ENCODE measurements around the gene RBM48.
"Not testable (repeated sequence)": the region's sequence is repeated elsewhere in the genome, so short reads cannot be mapped to it uniquely, and the experiment has no call there.

The RBM48 gene

DNA sequence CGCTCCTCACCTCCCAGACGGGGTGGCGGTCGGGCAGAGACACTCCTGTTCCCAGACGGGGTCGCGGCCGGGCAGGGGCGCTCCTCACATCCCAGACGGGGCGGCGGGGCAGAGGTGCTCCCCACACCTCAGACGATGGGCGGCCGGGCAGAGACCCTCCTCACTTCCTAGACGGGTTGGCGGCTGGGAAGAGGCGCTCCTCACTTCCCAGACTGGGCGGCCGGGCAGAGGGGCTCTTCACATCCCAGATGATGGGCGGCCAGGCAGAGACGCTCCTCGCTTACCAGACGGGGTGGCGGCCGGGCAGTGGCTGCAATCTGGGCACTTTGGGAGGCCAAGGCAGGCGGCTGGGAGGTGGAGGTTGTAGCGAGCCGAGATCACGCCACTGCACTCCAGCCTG, 16.5 kb downstream of the RBM48 start:
- DNase-seq (ENCODE audit: low read depth, low spot score): not testable (repeated sequence)

DNA sequence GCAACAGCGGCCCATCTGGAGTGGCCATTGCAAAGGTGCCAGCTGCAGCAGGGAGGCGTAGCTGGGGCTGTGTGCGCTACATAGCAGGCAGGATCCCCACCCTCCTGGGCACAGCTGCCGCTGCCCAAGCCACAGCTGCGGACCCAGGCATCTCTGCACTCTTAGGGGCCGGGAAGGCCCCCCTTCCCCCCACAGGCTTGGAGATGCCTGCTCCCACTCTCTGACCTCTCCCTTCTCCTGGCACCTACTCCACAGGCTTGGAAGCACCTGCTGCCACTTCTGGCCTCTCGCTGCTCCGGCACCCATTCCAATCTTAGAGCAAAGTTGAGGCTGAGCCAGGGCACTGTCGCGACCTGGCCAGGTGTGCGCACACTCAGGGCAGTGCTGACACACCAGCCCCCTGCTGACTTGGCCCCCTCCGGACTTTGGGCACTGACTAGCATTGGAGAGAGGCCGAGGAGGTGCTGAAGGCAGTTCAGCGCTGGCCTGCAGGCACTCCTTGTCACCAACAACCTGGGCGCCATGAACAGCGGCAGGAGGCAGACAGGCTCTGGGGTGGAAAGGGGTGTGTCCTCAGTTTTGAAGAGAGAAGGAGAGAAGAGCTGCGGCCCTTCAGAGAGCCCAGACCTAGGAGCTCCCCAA, 18.4 kb downstream of the RBM48 start:
- DNase-seq (ENCODE audit: low read depth, low spot score): no peak

DNA sequence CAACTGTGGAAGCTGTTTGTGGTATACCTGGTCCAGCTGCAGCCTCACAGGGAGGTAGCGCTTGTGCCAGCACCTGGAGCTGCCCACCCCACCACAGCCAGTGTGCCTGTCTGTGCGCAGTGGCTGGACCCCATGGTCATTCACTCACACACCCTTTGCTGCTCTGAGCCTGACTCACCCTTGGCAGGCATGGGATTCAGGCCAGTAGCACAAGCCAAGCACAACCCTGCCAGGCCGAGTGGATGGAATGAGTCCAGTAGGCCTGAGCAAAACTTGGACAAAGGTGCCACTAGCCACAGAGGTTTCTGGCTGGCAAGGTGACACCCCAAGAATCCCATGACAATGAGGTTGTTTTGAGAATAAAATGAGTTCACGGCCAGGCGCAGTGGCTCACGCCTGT, 19.0 kb downstream of the RBM48 start:
- no peak for DNase-seq (ENCODE audit: low read depth, low spot score)

DNA sequence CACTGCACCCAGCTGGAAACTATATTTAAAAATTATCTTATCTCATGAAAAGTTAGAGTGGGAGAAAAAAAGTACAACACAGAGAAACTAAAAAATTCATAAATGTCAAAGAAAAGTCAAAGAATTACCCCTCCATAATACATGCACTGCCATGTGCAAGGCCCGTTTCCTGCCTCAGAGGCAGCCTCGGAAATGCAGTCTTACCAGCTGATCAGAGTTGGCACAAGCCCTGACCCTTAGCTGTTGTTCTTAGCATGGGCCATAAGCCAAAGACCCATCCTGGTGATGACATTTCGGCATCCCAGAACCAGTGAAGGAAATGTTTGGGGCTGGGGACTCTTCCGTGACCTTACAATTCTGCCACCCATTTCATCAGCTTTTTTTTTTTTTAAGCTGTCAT, 21.6 kb downstream of the RBM48 start:
- DNase-seq (ENCODE audit: low read depth, low spot score): no peak

DNA sequence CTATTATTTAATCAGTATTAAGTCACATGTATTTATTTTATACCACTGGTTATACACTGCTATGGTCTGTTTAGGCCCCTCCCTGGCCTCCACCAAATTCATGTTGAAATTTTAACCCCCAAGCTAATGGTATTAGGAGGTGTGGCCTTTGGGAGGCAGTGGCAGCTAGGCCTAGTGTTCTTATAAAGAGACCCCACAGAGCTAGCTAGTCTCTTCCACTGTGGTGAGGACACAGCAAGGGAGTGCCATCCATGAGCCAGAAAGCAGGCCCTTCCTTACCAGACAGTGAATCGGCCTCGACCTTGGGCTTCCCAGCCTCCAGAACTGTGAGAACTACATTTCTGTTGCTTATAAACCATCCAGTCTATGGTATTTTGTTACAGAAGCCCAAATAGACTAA, 28.7 kb downstream of the RBM48 start:
- DNase-seq (ENCODE audit: low read depth, low spot score): no peak

DNA sequence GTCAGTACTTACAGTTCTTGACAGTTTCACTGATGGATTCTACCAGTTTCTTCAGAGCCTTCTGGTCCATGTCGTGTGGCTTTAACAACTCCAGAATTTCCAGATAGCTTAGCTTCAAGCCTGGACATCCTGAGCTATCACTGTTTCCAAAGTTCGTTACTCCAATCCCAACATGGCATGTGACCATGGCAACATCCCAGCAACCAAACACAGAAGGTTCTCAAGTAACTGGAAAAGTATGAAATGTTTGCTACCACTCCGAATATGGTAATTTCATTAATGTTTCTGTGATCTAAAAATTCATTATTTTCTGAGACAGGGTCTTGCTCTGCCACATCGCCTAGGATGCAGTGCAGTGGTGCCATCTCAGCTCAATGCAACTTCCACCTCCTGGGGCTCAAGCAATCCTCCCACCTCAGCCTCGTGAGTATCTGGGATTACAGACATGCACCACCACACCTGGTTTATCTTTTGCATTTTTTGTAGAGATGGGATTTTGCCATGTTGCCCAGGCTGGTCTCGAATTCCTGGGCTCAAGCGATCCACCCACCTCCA, 29.3 kb downstream of the RBM48 start:
- no peak for DNase-seq (ENCODE audit: low read depth, low spot score)

DNA sequence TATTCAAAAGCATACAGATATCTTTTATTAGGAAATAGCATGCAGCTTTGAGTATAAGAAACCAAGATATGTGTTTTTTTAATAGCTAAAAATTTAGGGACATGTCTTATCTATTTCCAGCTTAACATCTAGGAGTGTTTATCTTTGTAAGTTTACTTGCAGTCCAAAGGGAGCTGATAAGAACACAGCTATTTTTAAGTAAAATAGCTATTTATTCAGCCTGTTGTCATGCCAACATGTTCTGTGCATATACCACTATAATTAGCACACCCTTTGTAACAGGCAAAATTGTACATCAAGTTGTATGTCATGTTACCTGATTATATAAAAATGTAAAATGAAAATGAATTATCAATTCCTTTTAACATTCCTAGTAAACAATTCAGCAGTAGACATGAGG, 32.0 kb downstream of the RBM48 start:
- DNase-seq (ENCODE audit: low read depth, low spot score): no peak

DNA sequence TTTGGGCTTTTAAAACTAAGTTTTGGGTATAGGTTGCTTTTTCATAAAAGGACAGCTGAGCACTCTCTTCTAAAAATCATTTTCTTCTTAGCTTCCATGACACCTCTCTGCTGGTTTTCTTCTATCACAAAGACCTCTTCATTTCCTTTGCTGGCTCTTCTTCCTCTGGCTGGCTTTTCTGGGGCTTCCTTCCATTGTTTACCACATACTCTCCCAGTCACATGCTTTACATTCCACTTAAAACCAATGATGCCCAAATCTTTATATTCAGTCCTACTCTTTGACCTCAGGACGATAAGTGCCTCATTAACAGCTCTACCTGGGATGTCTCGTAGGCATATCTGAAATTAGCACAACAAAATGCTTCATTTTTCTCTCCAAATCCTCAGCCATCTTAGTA, 34.8 kb downstream of the RBM48 start:
- DNase-seq (ENCODE audit: low read depth, low spot score): no peak

DNA sequence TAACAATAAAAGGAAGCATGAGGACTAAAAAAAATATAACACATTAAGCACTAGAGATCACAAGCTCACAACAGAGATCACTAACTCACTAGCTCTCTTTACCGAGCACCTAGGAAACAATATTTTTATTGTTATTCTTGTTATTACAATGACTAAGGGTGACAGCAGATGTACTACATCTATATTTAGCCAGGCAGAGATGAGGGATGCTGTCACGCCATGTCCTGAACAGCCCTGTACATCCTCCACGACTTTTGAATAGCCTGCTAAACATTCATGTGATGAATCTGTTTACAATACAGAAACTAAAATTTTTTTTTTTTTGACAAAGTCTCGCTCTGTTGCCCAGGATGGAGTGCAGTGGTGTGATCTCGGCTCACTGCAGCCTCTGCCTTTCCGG, 38.9 kb downstream of the RBM48 start:
- no peak for DNase-seq (ENCODE audit: low read depth, low spot score)

DNA sequence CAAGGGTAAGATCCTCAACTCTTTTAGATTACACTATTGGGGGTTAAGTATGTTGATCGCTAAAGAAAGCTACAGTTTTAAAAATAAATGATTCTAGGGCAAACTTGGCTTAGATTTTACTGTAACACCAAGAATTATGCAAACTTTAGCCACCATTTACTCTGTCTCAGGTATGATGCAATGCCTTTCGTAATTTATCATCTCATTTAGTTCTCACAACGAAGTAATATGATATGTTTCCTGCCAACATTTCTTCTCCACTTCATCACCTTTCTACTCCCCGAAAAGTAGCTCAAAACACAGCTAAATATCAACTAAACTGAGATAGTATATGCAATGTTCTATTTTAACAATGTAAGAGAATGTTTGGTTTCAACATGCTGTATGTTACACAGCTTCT, 40.5 kb downstream of the RBM48 start:
- no peak for DNase-seq (ENCODE audit: low read depth, low spot score)

DNA sequence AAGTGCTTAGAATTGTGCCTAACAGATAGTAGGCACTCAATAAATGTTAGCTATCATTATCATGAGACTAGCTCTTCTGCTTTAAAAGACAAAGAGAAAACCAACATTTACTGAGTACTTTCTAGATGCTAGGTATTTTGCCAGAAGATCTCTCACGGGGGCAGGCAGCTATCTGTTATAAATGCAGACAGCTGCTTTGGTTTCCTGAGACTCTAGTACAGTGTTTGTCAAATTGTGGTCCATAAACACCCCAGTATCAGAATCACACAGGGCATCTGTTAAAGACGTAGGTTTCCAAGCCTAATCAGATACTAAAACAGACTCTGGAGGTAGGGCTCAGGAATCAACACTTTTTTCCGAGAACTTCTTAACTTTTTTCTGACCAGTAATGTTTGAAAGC, 47.7 kb downstream of the RBM48 start:
- DNase-seq (ENCODE audit: low read depth, low spot score): no peak

DNA sequence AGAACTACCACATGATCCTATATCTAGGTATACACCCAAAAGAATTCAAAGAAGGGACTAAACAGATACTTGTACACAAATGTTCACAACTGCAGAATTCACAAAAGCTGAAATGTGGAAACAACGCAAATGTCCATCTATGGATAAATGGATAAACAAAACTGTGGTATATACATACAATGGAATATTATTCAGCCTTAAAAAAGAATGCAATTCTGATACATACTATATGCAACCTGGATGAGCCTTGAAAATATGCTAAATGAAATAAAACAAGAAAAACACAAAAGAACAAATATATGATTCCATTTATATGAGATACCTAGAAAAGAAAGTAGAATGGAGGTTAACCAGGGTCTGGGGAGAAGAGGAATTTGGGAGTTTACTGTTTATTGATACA, 54.4 kb downstream of the RBM48 start:
- DNase-seq (ENCODE audit: low read depth, low spot score): no peak

DNA sequence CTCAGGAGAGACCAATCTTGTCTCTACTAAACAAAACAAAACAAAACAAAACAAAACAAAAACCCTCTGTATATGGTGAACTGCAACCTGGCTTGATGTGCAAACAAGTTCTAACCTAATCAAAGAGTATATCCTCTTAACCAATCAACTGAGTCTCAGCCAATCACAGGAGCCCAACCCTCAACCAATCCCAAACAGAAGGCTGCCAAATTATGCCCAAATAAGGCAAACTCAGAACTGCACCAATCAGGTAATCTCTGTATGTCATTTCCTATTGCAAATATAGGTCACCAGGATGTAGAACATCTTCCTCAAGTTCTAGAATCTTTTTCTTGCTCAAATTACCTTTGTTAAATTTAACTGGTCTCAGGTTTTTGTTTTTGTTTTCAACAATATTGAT, 56.4 kb downstream of the RBM48 start:
- DNase-seq (ENCODE audit: low read depth, low spot score): no peak

DNA sequence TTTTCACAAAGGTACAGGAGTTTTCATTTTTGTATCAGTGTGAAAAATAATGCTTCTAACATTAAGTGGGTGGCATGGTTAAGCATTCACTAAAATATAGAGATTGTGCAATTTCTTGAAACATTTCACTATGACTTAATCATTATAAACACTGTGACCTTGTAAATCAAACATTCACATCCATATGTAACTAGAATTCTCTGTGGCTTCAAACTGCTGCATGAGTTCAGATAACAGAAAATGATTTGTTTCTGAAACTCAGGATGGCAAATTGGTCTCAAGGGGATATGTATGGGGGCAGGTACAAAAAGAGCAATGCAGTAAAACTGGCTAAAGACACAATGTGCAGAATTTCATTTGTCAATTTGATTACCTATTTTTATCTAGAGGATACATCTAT, 57.8 kb downstream of the RBM48 start:
- no peak for DNase-seq (ENCODE audit: low read depth, low spot score)

DNA sequence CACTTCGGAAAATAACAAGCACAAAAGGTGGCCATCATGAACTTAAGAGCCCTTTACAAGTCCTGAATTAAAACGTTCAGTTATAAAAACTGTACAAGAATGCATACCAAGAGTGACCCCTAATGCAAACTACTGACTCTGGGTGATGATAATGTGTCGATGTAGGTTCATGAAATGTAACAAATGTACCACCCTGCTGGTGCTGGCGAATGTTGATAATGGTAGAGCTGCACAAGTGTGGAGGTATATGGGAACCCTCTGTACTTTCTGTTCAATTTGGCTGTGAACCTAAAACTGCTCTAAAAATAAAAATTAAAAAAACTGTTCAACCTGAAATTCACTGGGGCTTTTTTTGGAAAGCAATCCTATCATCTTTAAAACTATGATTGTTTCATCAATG, 58.2 kb downstream of the RBM48 start:
- DNase-seq (ENCODE audit: low read depth, low spot score): no peak

Data from ELF-1 (cell line).